ENCODE measurements around the gene CYP4F3.
"Not testable (repeated sequence)": the region's sequence is repeated elsewhere in the genome, so short reads cannot be mapped to it uniquely, and the experiment has no call there.

Gene CYP4F3

GRCh38 chr19:15642807-15643206 lies 2.1 kb downstream of the CYP4F3 start:
- Mint-ChIP-seq H3K9me3 (peaks cover 87% of the 10 kb centered on the region), H3K4me3 (no peak overlapping the region), H3K27me3 (ENCODE audit: low read depth, poor library complexity) (no peaks in the 10 kb centered on the region), H3K27ac (no peak overlapping the region), H3K36me3 (ENCODE audit: low read depth) (no peaks in the 10 kb centered on the region), H3K4me1 (no peaks in the 10 kb centered on the region)
- no peak for TF ChIP-seq CTCF (IDR thresholded peaks at IDR 0.05)
- DNase-seq, result no peak

GRCh38 chr19:15643387-15643786 lies 2.7 kb downstream of the CYP4F3 start:
- Mint-ChIP-seq H3K4me3 (no peak overlapping the region), H3K9me3 (peaks cover 89% of the 10 kb centered on the region), H3K4me1 (no peaks in the 10 kb centered on the region), H3K36me3 (ENCODE audit: low read depth) (no peaks in the 10 kb centered on the region), H3K27me3 (ENCODE audit: low read depth, poor library complexity) (no peaks in the 10 kb centered on the region), H3K27ac (no peak overlapping the region)
- DNase-seq, result no peak
- TF ChIP-seq CTCF (IDR thresholded peaks at IDR 0.05), result no peak

- Mint-ChIP-seq H3K27me3 (ENCODE audit: low read depth, poor library complexity) (no peaks in the 10 kb centered on the region), H3K27ac (no peak overlapping the region), H3K4me1 (no peaks in the 10 kb centered on the region), H3K4me3 (no peak overlapping the region), H3K9me3 (peaks cover 91% of the 10 kb centered on the region), H3K36me3 (ENCODE audit: low read depth) (no peaks in the 10 kb centered on the region)
- no peak for TF ChIP-seq CTCF (IDR thresholded peaks at IDR 0.05)
- DNase-seq, result no peak
Observed at GRCh38 chr19:15644066-15644741, 3.5 kb downstream of the CYP4F3 start.

- Mint-ChIP-seq H3K9me3 (peaks cover 91% of the 10 kb centered on the region), H3K27me3 (ENCODE audit: low read depth, poor library complexity) (no peaks in the 10 kb centered on the region), H3K4me1 (no peaks in the 10 kb centered on the region), H3K4me3 (no peak overlapping the region), H3K27ac (no peak overlapping the region), H3K36me3 (ENCODE audit: low read depth) (no peaks in the 10 kb centered on the region)
- no peak for DNase-seq
- no peak for TF ChIP-seq CTCF (IDR thresholded peaks at IDR 0.05)
Observed at GRCh38 chr19:15644816-15645215, 4.1 kb downstream of the CYP4F3 start.

- Mint-ChIP-seq H3K9me3 (peaks cover 96% of the 10 kb centered on the region), H3K4me3 (no peak overlapping the region), H3K27me3 (ENCODE audit: low read depth, poor library complexity) (no peaks in the 10 kb centered on the region), H3K4me1 (no peaks in the 10 kb centered on the region), H3K36me3 (ENCODE audit: low read depth) (no peaks in the 10 kb centered on the region), H3K27ac (no peak overlapping the region)
- TF ChIP-seq CTCF (IDR thresholded peaks at IDR 0.05), result no peak
- DNase-seq, result no peak
Observed at GRCh38 chr19:15649526-15649925, 8.8 kb downstream of the CYP4F3 start.

GRCh38 chr19:15650123-15650522 lies 9.4 kb downstream of the CYP4F3 start:
- H3K9me3 Mint-ChIP-seq, result peaks cover 96% of the 10 kb centered on the region
- H3K4me1 Mint-ChIP-seq; H3K36me3 Mint-ChIP-seq (ENCODE audit: low read depth); H3K4me3 Mint-ChIP-seq; H3K27ac Mint-ChIP-seq; H3K27me3 Mint-ChIP-seq (ENCODE audit: low read depth, poor library complexity); DNase-seq: not testable (repeated sequence)
